Choroid plexus epithelial cell (primary cell): ENCODE results near the gene URI1.
A peak's percentile ranks its signal among the peaks of the same experiment; 100 is the strongest.
"Not testable (repeated sequence)": the region's sequence is repeated elsewhere in the genome, so short reads cannot be mapped to it uniquely, and the experiment has no call there.

Experiments
- DNase-seq: peaks from one replicate; pipeline ENCODE4 v3.0.0-alpha.2; 2010; ENCODE audit warnings: low read depth
- H3K4me3 ChIP-seq: 2 replicates; pipeline ENCODE4 v1.5.1; 2011; ENCODE audit warnings: low read depth, mild to moderate bottlenecking, control low read depth, low read length, moderate library complexity
- CTCF ChIP-seq: conservative IDR thresholded peaks from 2 replicates; pipeline ENCODE4 v1.5.1; 2011; ENCODE audit warnings: low read depth, mild to moderate bottlenecking, control low read depth, inconsistent platforms, low read length, moderate library complexity

Gene URI1

GRCh38 chr19:29947871-29948270 lies 5.8 kb downstream of the URI1 start:
- DNase-seq, result no peak
- H3K4me3 ChIP-seq, result no peak overlapping the region
- no peak for TF ChIP-seq CTCF

GRCh38 chr19:29948759-29949470 lies 6.9 kb downstream of the URI1 start:
- not testable (repeated sequence) for H3K4me3 ChIP-seq, DNase-seq

- H3K4me3 ChIP-seq, result no peak overlapping the region
- TF ChIP-seq CTCF, result no peak
- peak; percentile 14 for DNase-seq
Observed at GRCh38 chr19:29952177-29952576, 10.1 kb downstream of the URI1 start.

GRCh38 chr19:29952646-29953045 lies 10.6 kb downstream of the URI1 start:
- H3K4me3 ChIP-seq, result no peak overlapping the region
- TF ChIP-seq CTCF, result no peak
- DNase-seq, result no peak

- DNase-seq, result no peak
- H3K4me3 ChIP-seq, result no peak overlapping the region
- no peak for TF ChIP-seq CTCF
Observed at GRCh38 chr19:29953352-29954247, 11.6 kb downstream of the URI1 start.

- TF ChIP-seq CTCF, result no peak
- no peak for DNase-seq
- no peak overlapping the region for H3K4me3 ChIP-seq
Observed at GRCh38 chr19:29956855-29957254, 14.8 kb downstream of the URI1 start.

- H3K4me3 ChIP-seq, result no peak overlapping the region
- DNase-seq, result no peak
- TF ChIP-seq CTCF, result no peak
Observed at GRCh38 chr19:29961311-29961710, 19.3 kb downstream of the URI1 start.
